GM12801 (cell line): ENCODE data around the gene BAIAP2L2.

Experiments used
- CTCF ChIP-seq: IDR thresholded peaks from one replicate; pipeline ENCODE4 v1.5.1; 2011; ENCODE audit warnings: control low read depth; ENCODE audit not compliant: insufficient read length; ENCODE audit errors: extremely low read depth

The BAIAP2L2 gene

GRCh38 chr22:38079804-38080203 lies 30.7 kb downstream of the BAIAP2L2 start:
- no peak for TF ChIP-seq CTCF

- no peak for TF ChIP-seq CTCF
These were observed 32.2 kb downstream of the BAIAP2L2 start for GRCh38 chr22:38078046-38078840.

GRCh38 chr22:38077595-38077994 lies 32.9 kb downstream of the BAIAP2L2 start:
- TF ChIP-seq CTCF = no peak

GRCh38 chr22:38077096-38077495 lies 33.4 kb downstream of the BAIAP2L2 start:
- no peak for TF ChIP-seq CTCF

- TF ChIP-seq CTCF = no peak
These were observed 34.5 kb downstream of the BAIAP2L2 start for GRCh38 chr22:38075961-38076360.

GRCh38 chr22:38075105-38075825 lies 35.2 kb downstream of the BAIAP2L2 start:
- TF ChIP-seq CTCF = no peak

- TF ChIP-seq CTCF = no peak
These were observed 36.0 kb downstream of the BAIAP2L2 start for GRCh38 chr22:38074181-38075104.
